Activated naive CD4-positive, alpha-beta T cell treated with Interleukin-2 at 50 U/mL for 16 hours (primary cell): ENCODE measurements around the gene PSMA3.
"Not testable (repeated sequence)": the region's sequence is repeated elsewhere in the genome, so short reads cannot be mapped to it uniquely, and the experiment has no call there.

Experiments
- DNase-seq: peaks from one replicate; pipeline ENCODE4 v3.0.0-alpha.2; 2020

The PSMA3 gene

DNA sequence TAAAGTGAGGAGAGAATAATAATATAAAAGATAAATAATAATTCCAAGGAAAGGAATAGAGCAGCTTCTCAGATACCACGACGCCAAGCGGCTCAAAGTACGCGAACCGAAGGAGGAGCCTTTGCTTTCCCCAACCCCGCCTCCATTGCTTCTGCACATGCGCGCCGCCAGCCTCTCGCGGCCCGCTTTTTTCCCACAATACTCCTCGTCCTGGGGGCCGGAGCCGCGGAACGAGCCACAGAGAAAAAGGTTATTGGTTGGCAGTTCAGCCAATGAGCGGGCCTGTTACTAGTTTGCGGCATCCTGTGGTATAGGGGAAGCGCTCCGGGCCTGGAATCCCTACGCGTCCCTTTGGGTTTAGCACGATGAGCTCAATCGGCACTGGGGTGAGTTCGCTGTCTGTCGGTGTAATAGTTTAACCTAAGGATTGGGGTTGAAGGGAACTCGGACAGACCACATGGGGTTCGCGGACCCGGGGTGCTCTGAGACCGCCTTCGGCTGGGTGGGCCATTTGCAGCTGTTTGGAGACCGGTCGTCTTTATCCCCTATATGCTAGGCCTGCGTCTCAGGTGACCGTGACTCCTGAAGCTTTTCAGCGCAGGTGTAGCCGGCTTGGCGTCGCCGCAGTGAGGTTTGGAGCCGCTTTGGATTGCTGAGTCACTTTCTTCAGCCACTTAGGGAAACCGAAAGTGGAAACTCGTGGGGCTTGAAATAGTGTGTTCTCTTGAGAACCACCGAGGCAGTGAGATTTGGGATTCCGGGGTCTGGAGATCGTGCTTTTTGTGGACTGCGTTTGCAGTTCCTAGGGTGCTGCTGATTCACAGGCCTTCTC, at the start of gene PSMA3:
TSS of gene PSMA3 (plus strand) at position 288 of the 832 bp plus-strand sequence. CDS start at position 366, 78 bp downstream.
- peak; percentile 98 for DNase-seq

GRCh38 chr14:58196198-58196597, 48.4 kb upstream of the PSMA3 start:
- DNase-seq, result no peak

- no peak for DNase-seq
Observed at GRCh38 chr14:58198086-58198485, 46.6 kb upstream of the PSMA3 start.

GRCh38 chr14:58199726-58200479, 44.7 kb upstream of the PSMA3 start, which contains the start of gene ACTR10:
TSS of gene ACTR10 (plus strand) at chr14:58200149. CDS start at chr14:58200218, 69 bp downstream.
- peak; percentile 91 for DNase-seq

GRCh38 chr14:58200480-58200841, 44.2 kb upstream of the PSMA3 start:
- no peak for DNase-seq

GRCh38 chr14:58200846-58201245, 43.8 kb upstream of the PSMA3 start:
- DNase-seq, result no peak

DNA sequence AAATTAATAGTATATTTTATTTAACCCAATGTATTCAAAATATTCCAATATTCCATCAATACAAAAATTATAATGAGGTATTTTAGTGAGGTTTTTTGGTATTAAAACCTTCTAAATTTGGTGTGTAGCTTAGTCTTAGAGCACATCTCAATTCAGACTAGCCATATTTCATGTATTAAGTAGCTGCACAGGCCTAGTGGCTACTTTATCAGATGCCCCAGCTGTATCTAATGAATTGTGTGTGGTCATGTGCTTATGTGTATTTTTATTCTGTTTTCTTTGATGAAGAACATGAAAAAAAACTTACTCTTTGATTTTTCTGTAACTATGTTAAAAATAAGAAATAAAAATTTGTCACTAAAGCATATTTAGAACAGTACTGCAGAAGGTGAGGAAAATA, 31.5 kb upstream of the PSMA3 start:
- DNase-seq, result no peak

DNA sequence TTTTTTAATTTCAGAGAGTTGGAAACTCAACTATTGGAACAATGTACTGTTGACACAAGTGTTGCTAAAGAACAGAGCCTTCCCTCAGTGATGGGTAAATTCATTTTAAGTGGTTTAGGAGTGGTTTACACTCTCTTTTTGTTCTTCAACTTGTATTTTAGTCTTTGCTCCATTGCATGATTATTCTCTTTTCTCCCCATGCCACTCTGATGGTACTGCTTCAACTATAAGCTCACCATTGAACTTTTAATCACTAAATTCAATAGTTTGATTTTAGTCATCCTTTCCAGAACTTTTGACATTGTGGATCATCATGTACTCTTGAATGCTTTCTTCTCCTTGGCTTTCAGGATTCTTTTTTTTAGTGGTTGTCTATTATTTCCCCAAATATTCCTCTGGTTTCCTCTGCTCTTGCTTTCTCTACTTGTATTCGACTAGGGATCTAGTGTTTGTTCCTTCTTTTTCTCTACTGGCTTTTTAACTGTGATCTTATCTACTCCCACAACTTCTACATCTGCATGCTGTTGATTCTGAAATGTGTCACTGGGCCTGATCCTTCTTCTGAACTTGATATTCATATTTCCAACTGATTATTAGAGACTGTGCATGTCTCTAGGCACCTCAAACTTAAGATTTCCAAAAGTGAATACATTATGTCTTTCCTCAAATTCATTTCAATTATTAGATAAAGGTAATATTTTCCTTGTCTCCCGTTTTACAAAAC, 29.3 kb upstream of the PSMA3 start:
- DNase-seq, result no peak

- DNase-seq, result no peak
Observed at GRCh38 chr14:58216544-58216943, 28.1 kb upstream of the PSMA3 start.

- DNase-seq, result no peak
Observed at GRCh38 chr14:58227096-58227819, 17.4 kb upstream of the PSMA3 start.

GRCh38 chr14:58238252-58239243, 6.1 kb upstream of the PSMA3 start:
- DNase-seq, result peak; percentile 27

GRCh38 chr14:58239244-58240195, 5.1 kb upstream of the PSMA3 start:
- DNase-seq, result peak; percentile 78

DNA sequence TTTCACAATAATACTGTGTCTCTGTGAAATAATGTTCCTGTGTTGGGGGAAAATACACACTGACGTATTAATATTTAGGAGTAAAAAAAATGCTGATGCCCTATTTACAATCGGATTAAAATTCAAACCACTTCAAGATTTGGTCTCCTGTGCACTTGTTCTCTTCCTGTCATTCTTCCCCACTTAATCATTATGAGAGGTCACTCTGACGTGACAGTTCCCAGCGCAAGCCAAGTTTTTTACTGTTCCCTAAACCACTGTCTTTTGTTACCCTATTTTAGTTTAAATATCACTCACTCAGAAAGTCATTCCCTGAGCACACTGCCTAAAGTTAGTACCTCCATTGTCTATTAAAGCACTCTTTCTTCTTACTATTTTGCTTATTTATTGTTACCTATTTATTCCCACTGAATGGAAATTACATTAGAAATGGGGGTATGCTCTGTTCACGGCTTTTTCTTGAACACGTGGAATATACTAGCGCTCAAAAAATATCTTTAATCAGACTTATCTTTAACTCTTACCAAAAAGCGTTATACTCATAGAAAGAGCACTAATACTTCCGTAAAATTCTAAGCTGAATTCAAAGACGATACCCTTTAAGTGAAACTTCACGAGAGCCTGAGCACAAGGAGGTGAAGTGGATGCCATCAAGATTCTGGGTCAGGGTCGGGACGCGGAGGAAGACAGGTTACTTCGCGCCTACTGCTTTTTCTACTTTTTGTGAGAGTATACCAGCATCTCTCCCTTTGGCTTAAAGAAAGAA, 670 bp upstream of the PSMA3 start:
- DNase-seq, result no peak

GRCh38 chr14:58245562-58245961, 919 bp downstream of the PSMA3 start:
- no peak for DNase-seq

DNA sequence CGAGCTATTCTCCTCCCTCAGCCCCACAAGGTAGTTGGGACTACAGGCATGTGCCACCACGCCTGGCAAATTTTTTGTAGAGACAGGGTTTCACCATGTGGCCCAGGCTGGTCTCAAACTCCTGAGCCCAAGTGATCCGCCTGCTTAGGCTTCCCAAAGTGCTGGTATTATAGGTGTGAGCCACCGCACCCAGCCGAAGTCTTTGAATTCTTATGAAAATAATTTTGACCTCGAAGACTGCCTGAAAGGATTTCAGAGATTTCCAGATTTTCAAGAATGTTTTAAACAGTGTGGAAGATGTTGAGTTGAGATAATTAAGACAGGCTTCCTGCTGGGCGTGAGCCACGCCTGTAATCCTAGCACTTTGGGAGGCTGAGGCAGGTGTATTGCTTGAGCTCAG, 5.0 kb downstream of the PSMA3 start:
- DNase-seq, result no peak

DNA sequence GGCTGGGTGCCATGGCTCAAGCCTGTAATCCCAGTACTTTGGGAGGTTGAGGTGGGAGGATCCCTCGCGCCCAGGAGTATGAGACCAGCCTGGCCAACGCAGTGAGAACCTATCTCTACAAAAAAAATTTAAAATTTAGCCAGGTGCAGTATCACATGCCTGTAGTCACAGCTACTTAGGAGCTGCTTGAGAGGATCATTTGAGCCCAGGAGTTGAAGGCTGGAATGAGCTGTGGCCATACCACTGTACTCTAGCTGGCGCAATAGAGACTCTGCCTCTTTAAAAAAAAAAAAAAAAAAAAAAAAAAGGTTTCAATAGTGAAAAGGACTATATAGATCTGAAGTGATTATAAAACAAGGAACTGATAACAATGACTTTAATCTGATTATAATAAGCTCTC, 13.5 kb downstream of the PSMA3 start:
- DNase-seq, result no peak

- DNase-seq, result not testable (repeated sequence)
Observed at GRCh38 chr14:58262005-58262404, 17.4 kb downstream of the PSMA3 start.

DNA sequence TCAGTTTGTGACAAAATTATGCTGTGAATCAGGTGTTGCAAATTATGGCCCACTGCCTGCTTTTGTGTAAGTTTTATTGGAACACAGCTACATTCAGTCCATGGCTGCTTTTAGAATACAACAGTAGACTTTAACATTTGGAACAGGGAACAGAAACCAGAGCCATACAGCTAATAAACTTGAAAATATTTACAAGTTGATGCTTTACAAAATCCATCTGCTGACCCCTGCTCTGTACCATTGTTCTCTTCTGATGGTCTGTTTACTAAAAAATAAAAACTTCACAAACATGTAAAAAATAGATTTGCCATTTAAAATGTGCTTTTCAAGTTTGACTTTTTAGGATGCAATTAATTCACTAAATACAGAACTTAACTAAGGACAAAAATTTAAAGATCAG, 20.8 kb downstream of the PSMA3 start:
- no peak for DNase-seq

DNA sequence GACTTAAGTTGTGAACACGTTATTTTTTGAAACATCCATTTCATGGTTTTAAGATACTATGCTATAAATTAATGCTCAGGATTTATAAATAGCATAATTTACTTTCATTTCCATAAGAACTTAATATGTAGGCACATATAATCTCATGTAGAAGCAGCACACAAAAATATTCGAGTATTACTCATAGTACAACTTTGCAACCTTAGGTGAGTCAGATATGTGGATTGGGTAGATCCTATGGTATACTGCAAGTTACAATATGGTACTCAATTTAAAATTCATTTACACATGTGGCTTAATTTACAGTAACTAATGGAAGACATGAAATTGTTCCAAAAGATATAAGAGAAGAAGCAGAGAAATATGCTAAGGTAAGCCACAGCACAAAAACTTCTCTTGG, 26.0 kb downstream of the PSMA3 start:
- no peak for DNase-seq
